SK-N-MC (cell line): Measurements from ENCODE around the gene ANKRD44.

Source experiments
- EZH2 ChIP-seq: fragments of 200-600 bp; sonication (generic); IDR thresholded peaks from one replicate; pipeline ENCODE4 v1.6.1; 2017; ENCODE audit warnings: antibody characterized with exemption
- FOXP2 ChIP-seq: optimal IDR thresholded peaks from 2 replicates; pipeline ENCODE3; 2011; ENCODE audit warnings: mild to moderate bottlenecking, moderate library complexity; ENCODE audit not compliant: insufficient read depth; ENCODE audit errors: extremely low read length, control extremely low read depth
- POLR2AphosphoS5 ChIP-seq: IDR thresholded peaks from 2 replicates; pipeline ENCODE4 v1.6.1; 2012; ENCODE audit warnings: mild to moderate bottlenecking, low read depth, low read length, borderline replicate concordance

- TF ChIP-seq POLR2AphosphoS5 (no peak), EZH2 (no peak), FOXP2 (no peak)
Observed at GRCh38 chr2:197261808-197262226, 48.8 kb downstream of the ANKRD44 start.
